Neural crest cell (in vitro differentiated cells): ENCODE results near the gene LPXN. TPM values are rescaled to one million over a fixed set of nuclear protein-coding genes. Genes with fewer than 3 reads are reported as not detected.

Experiments
- DNase-seq: peaks from one replicate; pipeline ENCODE4 v3.0.0; 2021; ENCODE audit warnings: low read depth, mixed read lengths, low spot score
- H3K27ac Mint-ChIP-seq: one replicate; pipeline ENCODE4 v1.8.0; 2021; ENCODE audit warnings: mild to moderate bottlenecking, mixed read lengths; ENCODE audit not compliant: unreplicated experiment
- H3K27me3 Mint-ChIP-seq: 2 replicates; pipeline ENCODE4 v1.8.0; 2021; ENCODE audit warnings: low read depth, mild to moderate bottlenecking, mixed read lengths
- H3K36me3 Mint-ChIP-seq: 2 replicates; pipeline ENCODE4 v1.8.0; 2021; ENCODE audit warnings: low read depth, mild to moderate bottlenecking, mixed read lengths
- H3K4me1 Mint-ChIP-seq: 2 replicates; pipeline ENCODE4 v1.8.0; 2021; ENCODE audit warnings: mixed read lengths
- H3K4me3 Mint-ChIP-seq: one replicate; pipeline ENCODE4 v1.8.0; 2021; ENCODE audit warnings: mild to moderate bottlenecking, mixed read lengths
- H3K9me3 Mint-ChIP-seq: 2 replicates; pipeline ENCODE4 v1.8.0; 2021; ENCODE audit warnings: mixed read lengths
- CTCF ChIP-seq: fragments of 200-600 bp; sonication (generic); conservative IDR thresholded peaks from 2 replicates; pipeline ENCODE4 v1.5.0; 2021; ENCODE audit warnings: antibody characterized with exemption, mild to moderate bottlenecking
- total RNA-seq: library from RNA; stranded (reverse); gene quantifications from 2 replicates; pipeline ENCODE4 v1.2.1, GENCODE V29; 2021

The LPXN gene
- total RNA-seq, 1 donor from 2014 or later, result 3.1 TPM

DNA sequence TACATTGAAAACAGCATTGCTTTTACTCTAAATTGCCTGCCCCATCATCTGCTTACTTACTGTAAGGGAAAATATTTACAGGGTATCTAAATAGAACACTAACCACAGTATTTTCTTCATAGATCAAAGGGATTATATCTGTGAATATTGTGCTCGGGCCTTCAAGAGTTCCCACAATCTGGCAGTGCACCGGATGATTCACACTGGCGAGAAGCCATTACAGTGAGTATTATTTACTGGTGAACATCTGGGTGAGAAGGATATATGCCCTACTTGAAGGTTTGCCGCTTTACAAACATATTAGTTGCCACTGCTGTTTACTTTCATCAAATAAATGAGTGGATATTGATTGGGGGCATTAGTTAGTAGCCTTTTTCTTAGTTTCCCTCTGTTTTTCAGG lies 40.9 kb upstream of the LPXN start:
- no peak overlapping the region for H3K4me3 Mint-ChIP-seq
- H3K27ac Mint-ChIP-seq, result no peak overlapping the region
- no peak for TF ChIP-seq CTCF
- no peak for DNase-seq
- H3K36me3 Mint-ChIP-seq, result peaks cover 28% of the 10 kb centered on the region
- H3K27me3 Mint-ChIP-seq, result no peaks in the 10 kb centered on the region
- H3K9me3 Mint-ChIP-seq, result no peaks in the 10 kb centered on the region
- no peaks in the 10 kb centered on the region for H3K4me1 Mint-ChIP-seq

- Mint-ChIP-seq H3K27me3 (no peaks in the 10 kb centered on the region), H3K9me3 (no peaks in the 10 kb centered on the region)
- no peak for TF ChIP-seq CTCF
These were observed 39.9 kb upstream of the LPXN start for GRCh38 chr11:58615559-58615958.

GRCh38 chr11:58613228-58613627 lies 37.6 kb upstream of the LPXN start:
- no peak for DNase-seq
- Mint-ChIP-seq H3K4me3 (no peak overlapping the region), H3K27ac (no peak overlapping the region), H3K36me3 (peaks cover 30% of the 10 kb centered on the region), H3K9me3 (no peaks in the 10 kb centered on the region), H3K4me1 (no peaks in the 10 kb centered on the region), H3K27me3 (no peaks in the 10 kb centered on the region)
- no peak for TF ChIP-seq CTCF

More at GRCh38 chr11:58615559-58615958, 39.9 kb upstream of the LPXN start:
- H3K4me1 Mint-ChIP-seq, result no peaks in the 10 kb centered on the region
- no peak overlapping the region for H3K27ac Mint-ChIP-seq
- peaks cover 33% of the 10 kb centered on the region for H3K36me3 Mint-ChIP-seq
- no peak for DNase-seq
- H3K4me3 Mint-ChIP-seq, result no peak overlapping the region

DNA sequence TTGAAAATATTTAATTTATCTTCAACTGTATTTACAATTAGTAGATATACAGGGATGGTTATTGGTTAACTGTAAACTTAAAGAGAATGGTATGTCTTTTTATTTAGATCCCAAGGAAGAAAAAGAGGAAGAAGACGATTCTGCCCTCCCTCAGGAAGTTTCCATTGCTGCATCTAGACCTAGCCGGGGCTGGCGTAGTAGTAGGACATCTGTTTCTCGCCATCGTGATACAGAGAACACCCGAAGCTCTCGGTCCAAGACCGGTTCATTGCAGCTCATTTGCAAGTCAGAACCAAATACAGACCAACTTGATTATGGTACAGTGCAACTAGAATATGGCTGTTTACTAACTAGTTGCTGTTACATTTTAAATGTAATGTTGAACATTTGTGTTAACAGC lies 34.1 kb upstream of the LPXN start:
- H3K36me3 Mint-ChIP-seq, result peaks cover 22% of the 10 kb centered on the region
- H3K9me3 Mint-ChIP-seq, result no peaks in the 10 kb centered on the region
- no peak for TF ChIP-seq CTCF
- no peaks in the 10 kb centered on the region for H3K27me3 Mint-ChIP-seq
- peaks cover 8% of the 10 kb centered on the region for H3K4me1 Mint-ChIP-seq
- no peak for DNase-seq
- no peak overlapping the region for H3K4me3 Mint-ChIP-seq
- no peak overlapping the region for H3K27ac Mint-ChIP-seq

GRCh38 chr11:58608331-58608730 lies 32.7 kb upstream of the LPXN start:
- H3K36me3 Mint-ChIP-seq, result peaks cover 19% of the 10 kb centered on the region
- no peak for DNase-seq
- H3K4me1 Mint-ChIP-seq, result peaks cover 9% of the 10 kb centered on the region
- no peak overlapping the region for H3K27ac Mint-ChIP-seq
- no peaks in the 10 kb centered on the region for H3K27me3 Mint-ChIP-seq
- H3K9me3 Mint-ChIP-seq, result no peaks in the 10 kb centered on the region
- no peak for TF ChIP-seq CTCF
- H3K4me3 Mint-ChIP-seq, result no peak overlapping the region
